OCI-LY1 (cell line): Measurements from ENCODE around the gene LILRA5.

Experiments used
- H2AFZ ChIP-seq: fragments of 200-600 bp; sonication (generic), shearing (Covaris generic); 2 replicates; pipeline ENCODE4 v1.6.0; 2014; ENCODE audit warnings: antibody characterized with exemption, mild to moderate bottlenecking, low read length
- H3F3A ChIP-seq: fragments of 200-600 bp; sonication (generic), shearing (Covaris generic); 2 replicates; pipeline ENCODE4 v1.6.0; 2014; ENCODE audit warnings: mild to moderate bottlenecking, antibody characterized with exemption, low read length, moderate library complexity; ENCODE audit not compliant: insufficient read depth
- H3K27ac ChIP-seq: fragments of 200-600 bp; sonication (generic); 2 replicates; pipeline ENCODE4 v1.5.1; 2014; ENCODE audit warnings: low read length, mixed run types, mild to moderate bottlenecking, low read depth; ENCODE audit not compliant: poor library complexity, severe bottlenecking
- H3K27me3 ChIP-seq: fragments of 200-600 bp; sonication (generic); 2 replicates; pipeline ENCODE4 v1.6.0; 2014; ENCODE audit warnings: antibody characterized with exemption, mild to moderate bottlenecking, low read length, moderate library complexity; ENCODE audit not compliant: insufficient read depth
- H3K36me3 ChIP-seq: fragments of 200-600 bp; sonication (generic); 2 replicates; pipeline ENCODE4 v1.6.1; 2014; ENCODE audit warnings: mild to moderate bottlenecking, antibody characterized with exemption, low read length, moderate library complexity, mixed read lengths; ENCODE audit not compliant: insufficient read depth
- H3K4me1 ChIP-seq: fragments of 200-600 bp; sonication (generic); 2 replicates; pipeline ENCODE4 v1.5.1; 2014; ENCODE audit warnings: mild to moderate bottlenecking, low read length, moderate library complexity; ENCODE audit not compliant: insufficient read depth, severe bottlenecking
- H3K4me2 ChIP-seq: fragments of 200-600 bp; sonication (generic), shearing (Covaris generic); 2 replicates; pipeline ENCODE4 v1.6.1; 2014; ENCODE audit warnings: low read length
- H3K4me3 ChIP-seq: fragments of 200-600 bp; sonication (generic); 2 replicates; pipeline ENCODE4 v1.5.1; 2014; ENCODE audit warnings: low read length, low read depth, mild to moderate bottlenecking, mixed read lengths; ENCODE audit not compliant: poor library complexity, severe bottlenecking
- H3K79me2 ChIP-seq: fragments of 200-600 bp; shearing (Covaris generic); 2 replicates; pipeline ENCODE4 v1.6.1; 2016; ENCODE audit warnings: mixed run types, low read length, mixed read lengths; ENCODE audit not compliant: insufficient read depth
- H3K9ac ChIP-seq: fragments of 200-600 bp; sonication (generic), shearing (Covaris generic); 2 replicates; pipeline ENCODE4 v1.6.1; 2014; ENCODE audit warnings: mild to moderate bottlenecking, low read length, mixed read lengths
- H3K9me2 ChIP-seq: fragments of 200-600 bp; sonication (generic), shearing (Covaris generic); 2 replicates; pipeline ENCODE4 v1.6.1; 2014; ENCODE audit warnings: low read depth, mild to moderate bottlenecking, low read length, mixed read lengths
- H3K9me3 ChIP-seq: fragments of 200-600 bp; shearing (Covaris generic); 2 replicates; pipeline ENCODE4 v1.6.1; 2014; ENCODE audit warnings: low read length, mixed read lengths
- H4K20me1 ChIP-seq: fragments of 200-600 bp; sonication (generic), shearing (Covaris generic); 2 replicates; pipeline ENCODE4 v1.6.0; 2016; ENCODE audit warnings: mild to moderate bottlenecking, low read length; ENCODE audit not compliant: insufficient read depth
- EZH2 ChIP-seq: fragments of 200-600 bp; sonication (generic), shearing (Covaris generic); IDR thresholded peaks from 2 replicates; pipeline ENCODE4 v1.8.0; 2017; ENCODE audit warnings: borderline replicate concordance, mixed run types, mild to moderate bottlenecking, antibody characterized with exemption, low read length, moderate library complexity, mixed read lengths
- TF ChIP-seq, protein P1 (sequence below): fragments of 200-600 bp; sonication (generic), shearing (Covaris generic); IDR thresholded peaks from 2 replicates; pipeline ENCODE4 v1.5.1; 2017; ENCODE audit warnings: mild to moderate bottlenecking, antibody characterized with exemption, low read length, moderate library complexity, mixed read lengths

LILRA5 gene

GRCh38 chr19:54341295-54341694, 28.3 kb upstream of the LILRA5 start:
- Histone ChIP-seq H2AFZ (no peak overlapping the region), H3K9ac (no peak overlapping the region), H3K27me3 (no peaks in the 10 kb centered on the region; the same call in 1 of the 2 replicates), H3K9me3 (no peaks in the 10 kb centered on the region), H3K4me1 (no peaks in the 10 kb centered on the region), H3K27ac (no peak overlapping the region), H3K4me2 (no peak overlapping the region), H3F3A (no peaks in the 10 kb centered on the region), H3K9me2 (no peaks in the 10 kb centered on the region), H3K4me3 (no peak overlapping the region), H4K20me1 (no peaks in the 10 kb centered on the region), H3K36me3 (no peaks in the 10 kb centered on the region), H3K79me2 (no peaks in the 10 kb centered on the region)
- no peak for TF ChIP-seq EZH2
- TF ChIP-seq, protein P1, sequence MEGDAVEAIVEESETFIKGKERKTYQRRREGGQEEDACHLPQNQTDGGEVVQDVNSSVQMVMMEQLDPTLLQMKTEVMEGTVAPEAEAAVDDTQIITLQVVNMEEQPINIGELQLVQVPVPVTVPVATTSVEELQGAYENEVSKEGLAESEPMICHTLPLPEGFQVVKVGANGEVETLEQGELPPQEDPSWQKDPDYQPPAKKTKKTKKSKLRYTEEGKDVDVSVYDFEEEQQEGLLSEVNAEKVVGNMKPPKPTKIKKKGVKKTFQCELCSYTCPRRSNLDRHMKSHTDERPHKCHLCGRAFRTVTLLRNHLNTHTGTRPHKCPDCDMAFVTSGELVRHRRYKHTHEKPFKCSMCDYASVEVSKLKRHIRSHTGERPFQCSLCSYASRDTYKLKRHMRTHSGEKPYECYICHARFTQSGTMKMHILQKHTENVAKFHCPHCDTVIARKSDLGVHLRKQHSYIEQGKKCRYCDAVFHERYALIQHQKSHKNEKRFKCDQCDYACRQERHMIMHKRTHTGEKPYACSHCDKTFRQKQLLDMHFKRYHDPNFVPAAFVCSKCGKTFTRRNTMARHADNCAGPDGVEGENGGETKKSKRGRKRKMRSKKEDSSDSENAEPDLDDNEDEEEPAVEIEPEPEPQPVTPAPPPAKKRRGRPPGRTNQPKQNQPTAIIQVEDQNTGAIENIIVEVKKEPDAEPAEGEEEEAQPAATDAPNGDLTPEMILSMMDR, result no peak

- Histone ChIP-seq H3K9me3 (no peaks in the 10 kb centered on the region), H3K4me1 (no peaks in the 10 kb centered on the region), H3K36me3 (no peaks in the 10 kb centered on the region), H2AFZ (no peak overlapping the region), H3F3A (no peaks in the 10 kb centered on the region), H3K27ac (no peak overlapping the region), H4K20me1 (no peaks in the 10 kb centered on the region), H3K79me2 (no peaks in the 10 kb centered on the region), H3K4me2 (no peak overlapping the region), H3K9me2 (no peaks in the 10 kb centered on the region), H3K4me3 (no peak overlapping the region), H3K9ac (no peak overlapping the region), H3K27me3 (no peaks in the 10 kb centered on the region; the same call in 1 of the 2 replicates)
- TF ChIP-seq, protein P1, result no peak
- TF ChIP-seq EZH2, result no peak
Observed at GRCh38 chr19:54339646-54340358, 26.8 kb upstream of the LILRA5 start.

- H3K4me3 ChIP-seq, result no peak overlapping the region
- H3K9me3 ChIP-seq, result no peaks in the 10 kb centered on the region
- no peak overlapping the region for H3K4me2 ChIP-seq
- H3K4me1 ChIP-seq, result no peaks in the 10 kb centered on the region
- no peak overlapping the region for H2AFZ ChIP-seq
- TF ChIP-seq, protein P1, result no peak
- TF ChIP-seq EZH2, result no peak
- no peaks in the 10 kb centered on the region for H3K79me2 ChIP-seq
- H3K27me3 ChIP-seq, result no peaks in the 10 kb centered on the region; the same call in 1 of the 2 replicates
- H3K36me3 ChIP-seq, result no peaks in the 10 kb centered on the region
- H3K27ac ChIP-seq, result no peak overlapping the region
- no peaks in the 10 kb centered on the region for H3F3A ChIP-seq
- no peak overlapping the region for H3K9ac ChIP-seq
- H4K20me1 ChIP-seq, result no peaks in the 10 kb centered on the region
- H3K9me2 ChIP-seq, result no peaks in the 10 kb centered on the region
Observed at GRCh38 chr19:54338521-54338920, 25.6 kb upstream of the LILRA5 start.
